A673 (cell line): ENCODE results near the gene TAF1C. TPM values are rescaled to one million over a fixed set of nuclear protein-coding genes. Genes with fewer than 3 reads are reported as not detected.

Experiments used
- BruUV-seq: library from RNA; stranded (reverse); fragments of 400-500 nt; replicated peaks from 2 replicates; lab custom pipeline; 2021; lab: Mats Ljungman, UMichigan
- CTCF ChIA-PET: fragments of 300-600 bp; sonication (Branson Sonifier 250); formaldehyde crosslinking; loops from one replicate; lab custom pipeline; 2022; ENCODE audit warnings: antibody characterized with exemption; lab: Charles Lee
- POLR2A ChIA-PET: fragments of 300-600 bp; sonication (Branson Sonifier 250); formaldehyde crosslinking; loops from one replicate; lab custom pipeline; 2022; ENCODE audit warnings: antibody characterized with exemption; ENCODE audit not compliant: low non-redundant PET; lab: Charles Lee
- DNase-seq: peaks from one replicate; pipeline ENCODE4 v3.0.0-alpha.2; 2015; ENCODE audit warnings: low spot score
- H3K27ac ChIP-seq: fragments of 200-600 bp; sonication (generic); 2 replicates; pipeline ENCODE4 v1.5.1; 2016; ENCODE audit warnings: mixed run types, low read depth, mild to moderate bottlenecking, mixed read lengths, antibody characterized with exemption, low read length; ENCODE audit not compliant: poor library complexity, severe bottlenecking
- H3K27me3 ChIP-seq: fragments of 200-600 bp; sonication (generic); replicated peaks from 2 replicates; pipeline ENCODE4 v1.6.1; 2017; ENCODE audit warnings: mixed run types, low read depth, mild to moderate bottlenecking, mixed read lengths, antibody characterized with exemption, low read length; ENCODE audit not compliant: insufficient read depth, poor library complexity
- H3K36me3 ChIP-seq: fragments of 200-600 bp; sonication (generic); 2 replicates; pipeline ENCODE4 v1.6.1; 2016; ENCODE audit warnings: mixed run types, mild to moderate bottlenecking, mixed read lengths, antibody characterized with exemption, low read length; ENCODE audit not compliant: insufficient read depth, poor library complexity, severe bottlenecking
- H3K4me1 ChIP-seq: fragments of 200-600 bp; sonication (generic); 2 replicates; pipeline ENCODE4 v1.6.1; 2017; ENCODE audit warnings: mixed run types, mild to moderate bottlenecking, mixed read lengths, antibody characterized with exemption, low read length; ENCODE audit not compliant: insufficient read depth, poor library complexity, severe bottlenecking
- H3K4me3 ChIP-seq: fragments of 200-600 bp; sonication (generic); 2 replicates; pipeline ENCODE4 v1.5.1; 2016; ENCODE audit warnings: low read depth, mixed run types, mild to moderate bottlenecking, mixed read lengths, low read length; ENCODE audit not compliant: poor library complexity, severe bottlenecking
- H3K9me3 ChIP-seq: fragments of 200-600 bp; sonication (generic); 2 replicates; pipeline ENCODE4 v1.6.1; 2016; ENCODE audit warnings: mixed run types, low read depth, mild to moderate bottlenecking, mixed read lengths, antibody characterized with exemption, low read length; ENCODE audit not compliant: poor library complexity, severe bottlenecking
- EZH2 ChIP-seq: fragments of 200-600 bp; sonication (generic); IDR thresholded peaks from 2 replicates; pipeline ENCODE4 v1.6.1; 2017; ENCODE audit warnings: borderline replicate concordance, low read depth, mild to moderate bottlenecking, mixed read lengths, antibody characterized with exemption, low read length; ENCODE audit not compliant: poor library complexity, severe bottlenecking
- intact Hi-C: fragments of 100-400 bp; cut with micrococcal nuclease; formaldehyde crosslinking; loops from one replicate; pipeline ENCODE4 v1.10.0; 2022; ENCODE audit not compliant: unreplicated experiment
- total RNA-seq: library from RNA; stranded (reverse); gene quantifications from 2 replicates; pipeline ENCODE4 v1.2.3, GENCODE V29; 2021
- TF ChIP-seq, protein P1 (sequence below): fragments of 300-800, 200-600 bp; sonication (generic); conservative IDR thresholded peaks from 2 replicates; pipeline ENCODE4 v1.5.1; 2017; ENCODE audit warnings: low read depth, mild to moderate bottlenecking, antibody characterized with exemption, low read length, moderate library complexity, mixed read lengths

TAF1C gene
- total RNA-seq, 1 experiment from 2014 or later = 58.4 TPM

DNA sequence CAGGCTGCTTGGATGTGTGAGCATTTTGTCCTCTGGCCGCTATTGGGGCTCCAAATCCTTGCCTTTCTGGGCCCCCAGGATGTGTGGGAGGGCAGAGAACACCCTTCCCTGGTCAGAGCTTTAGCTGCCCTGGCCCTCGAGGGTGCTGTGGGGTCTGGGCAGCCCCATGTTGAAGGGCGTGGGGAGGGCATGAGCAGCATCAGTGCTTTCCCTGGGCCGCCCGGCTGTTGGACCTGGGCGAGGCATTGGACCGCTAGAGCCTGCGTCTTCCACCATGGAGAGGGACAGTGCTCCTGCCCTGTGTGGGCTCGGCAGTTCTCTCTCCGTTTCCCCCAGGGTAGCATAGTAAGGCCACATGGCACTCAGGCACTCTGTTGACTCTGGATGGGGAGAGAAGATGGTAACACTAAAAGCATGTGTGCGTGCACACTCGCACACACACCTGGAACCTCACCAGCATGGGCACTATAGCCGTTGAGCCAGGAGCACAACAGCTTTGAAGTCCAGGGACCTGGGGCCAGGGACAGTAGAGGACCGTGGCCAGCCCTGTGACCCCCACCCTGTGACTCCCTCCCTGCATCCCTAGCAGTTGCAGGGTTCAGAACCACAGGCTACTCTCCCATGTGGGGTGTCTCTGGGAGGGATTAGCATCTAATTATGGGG is 10.7 kb upstream of the TAF1C start:
- no peak for DNase-seq
- Histone ChIP-seq H3K4me3 (no peak overlapping the region), H3K4me1 (no peaks in the 10 kb centered on the region), H3K27ac (no peak overlapping the region), H3K9me3 (no peaks in the 10 kb centered on the region), H3K36me3 (no peaks in the 10 kb centered on the region), H3K27me3 (no peaks in the 10 kb centered on the region)
- TF ChIP-seq, protein P1, sequence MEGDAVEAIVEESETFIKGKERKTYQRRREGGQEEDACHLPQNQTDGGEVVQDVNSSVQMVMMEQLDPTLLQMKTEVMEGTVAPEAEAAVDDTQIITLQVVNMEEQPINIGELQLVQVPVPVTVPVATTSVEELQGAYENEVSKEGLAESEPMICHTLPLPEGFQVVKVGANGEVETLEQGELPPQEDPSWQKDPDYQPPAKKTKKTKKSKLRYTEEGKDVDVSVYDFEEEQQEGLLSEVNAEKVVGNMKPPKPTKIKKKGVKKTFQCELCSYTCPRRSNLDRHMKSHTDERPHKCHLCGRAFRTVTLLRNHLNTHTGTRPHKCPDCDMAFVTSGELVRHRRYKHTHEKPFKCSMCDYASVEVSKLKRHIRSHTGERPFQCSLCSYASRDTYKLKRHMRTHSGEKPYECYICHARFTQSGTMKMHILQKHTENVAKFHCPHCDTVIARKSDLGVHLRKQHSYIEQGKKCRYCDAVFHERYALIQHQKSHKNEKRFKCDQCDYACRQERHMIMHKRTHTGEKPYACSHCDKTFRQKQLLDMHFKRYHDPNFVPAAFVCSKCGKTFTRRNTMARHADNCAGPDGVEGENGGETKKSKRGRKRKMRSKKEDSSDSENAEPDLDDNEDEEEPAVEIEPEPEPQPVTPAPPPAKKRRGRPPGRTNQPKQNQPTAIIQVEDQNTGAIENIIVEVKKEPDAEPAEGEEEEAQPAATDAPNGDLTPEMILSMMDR = no peak
- TF ChIP-seq EZH2 = no peak
- no TSS peak for BruUV-seq
- CTCF ChIA-PET = no interaction called here
- POLR2A ChIA-PET = no interaction called here
- intact Hi-C loops = no loop called here

DNA sequence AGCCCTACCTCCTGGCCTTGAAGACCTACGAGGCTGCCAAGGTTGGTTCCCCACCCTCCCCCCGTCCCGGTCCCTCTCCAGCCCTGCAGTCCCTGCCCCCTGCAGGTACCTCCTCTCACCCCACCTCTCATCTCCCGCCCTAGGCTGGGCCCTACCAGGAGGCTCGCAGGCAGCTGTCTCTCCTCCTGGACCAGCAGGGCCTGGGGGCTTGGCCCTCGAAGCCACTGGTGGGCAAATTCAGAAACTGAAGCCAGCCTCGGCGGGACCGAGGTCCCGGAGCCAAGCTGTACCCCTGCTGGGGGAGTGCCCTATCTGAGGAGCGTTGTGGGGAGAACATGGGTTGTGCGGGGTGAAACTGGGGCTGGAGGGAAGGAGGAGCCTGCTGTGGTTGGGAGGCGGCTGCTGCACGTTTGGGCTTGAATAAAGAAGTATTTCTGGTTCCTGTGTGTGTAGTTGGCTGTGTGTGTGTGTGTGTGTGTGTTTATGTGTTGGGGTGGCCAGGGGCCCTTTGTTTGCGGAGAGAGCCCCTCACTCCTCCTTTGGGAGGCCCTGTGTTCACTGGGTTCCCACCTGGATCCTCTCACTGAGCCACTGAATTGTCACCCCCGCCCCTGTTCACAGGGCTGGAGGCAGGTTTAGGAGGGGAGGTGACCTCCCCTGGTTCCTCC is 10.0 kb upstream of the TAF1C start:
- CTCF ChIA-PET = interaction anchor here (1.2 kb wide), 1 partner anchor 10 kb away, joined by 3 read pairs; the partner anchor contains the start of gene TAF1C
- no peak for DNase-seq

DNA sequence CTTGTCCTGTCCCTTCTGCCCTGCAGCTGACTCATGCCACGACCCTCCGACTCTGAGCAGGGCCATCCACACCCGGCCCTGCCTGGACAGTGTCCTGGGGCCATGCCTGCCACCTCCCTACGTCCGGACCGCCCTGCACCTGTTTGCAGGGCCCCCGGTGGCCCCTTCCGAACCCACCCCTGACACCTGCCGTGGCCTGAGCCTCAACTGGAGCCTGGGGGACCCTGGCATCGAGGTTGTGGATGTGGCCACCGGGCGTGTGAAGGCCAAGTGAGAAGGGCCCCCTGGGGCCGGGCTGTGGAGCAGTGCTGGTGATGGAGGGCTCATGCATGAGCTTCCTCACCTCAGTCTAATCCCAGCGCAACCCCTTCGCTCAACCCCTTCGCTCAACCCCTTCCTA is 9.2 kb upstream of the TAF1C start:
- Histone ChIP-seq H3K27ac (no peak overlapping the region), H3K36me3 (no peaks in the 10 kb centered on the region), H3K4me3 (no peak overlapping the region), H3K27me3 (no peaks in the 10 kb centered on the region), H3K9me3 (no peaks in the 10 kb centered on the region), H3K4me1 (no peaks in the 10 kb centered on the region)
- ChIA-PET POLR2A (no interaction called here), CTCF (interaction anchor here (1.2 kb wide), 1 partner anchor 9 kb away, joined by 3 read pairs; the partner anchor contains the start of gene TAF1C)
- TF ChIP-seq, protein P1 = no peak
- no peak for TF ChIP-seq EZH2
- no TSS peak for BruUV-seq
- intact Hi-C loops = no loop called here
- DNase-seq = no peak

More for the DNA sequence above, 10.0 kb upstream of the TAF1C start:
- POLR2A ChIA-PET = no interaction called here
- TF ChIP-seq EZH2 = no peak
- TF ChIP-seq, protein P1 = no peak
- Histone ChIP-seq H3K4me3 (no peak overlapping the region), H3K9me3 (no peaks in the 10 kb centered on the region), H3K27me3 (no peaks in the 10 kb centered on the region), H3K4me1 (no peaks in the 10 kb centered on the region), H3K36me3 (no peaks in the 10 kb centered on the region), H3K27ac (no peak overlapping the region)
- intact Hi-C loops = no loop called here
- no TSS peak for BruUV-seq
